Kidney (tissue), 14 donors: ENCODE data around the gene DPP10. TPM values are rescaled to one million over a fixed set of nuclear protein-coding genes. Genes with fewer than 3 reads are reported as not detected.

Source experiments
- DNase-seq, 5 donors: peaks; one replicate each; pipeline ENCODE4 v3.0.0-alpha.2; 2013 to 2020
- FAIRE-seq: peaks from 2 replicates; lab custom pipeline; 2012; peaks lifted over from hg19 to GRCh38; lab: Jason Lieb, UNC
- H3K27ac ChIP-seq, 2 donors: one replicate each; pipeline ENCODE4 v1.7.0; 2013; ENCODE audit warnings: low read depth in 2 of 2, low read length in 2 of 2, inconsistent platforms in 1 of 2
- H3K27me3 ChIP-seq: one replicate; pipeline ENCODE4 v1.7.1; 2013; ENCODE audit warnings: low read length, inconsistent platforms; ENCODE audit not compliant: control insufficient read depth, insufficient read depth
- H3K36me3 ChIP-seq, 3 donors: one replicate each; pipeline versions ENCODE4 v1.7.0 to v1.7.1; 2013; ENCODE audit warnings: low read length in 3 of 3, control low read depth in 1 of 3, inconsistent platforms in 1 of 3; ENCODE audit not compliant: insufficient read depth in 3 of 3, control insufficient read depth in 2 of 3
- H3K4me1 ChIP-seq, 3 donors: one replicate each; pipeline versions ENCODE4 v1.7.0 to v1.7.1; 2013; ENCODE audit warnings: low read length in 3 of 3, inconsistent platforms in 1 of 3, low read depth in 1 of 3; ENCODE audit not compliant: control insufficient read depth in 2 of 3, insufficient read depth in 2 of 3
- H3K4me3 ChIP-seq, 3 donors: one replicate each; pipeline versions ENCODE4 v1.7.0 to v1.8.1; 2013; ENCODE audit warnings: low read length in 3 of 3, control low read depth in 1 of 3, inconsistent platforms in 1 of 3
- H3K9ac ChIP-seq, 3 donors: one replicate each; pipeline versions ENCODE4 v1.7.0 to v1.7.1; 2013; ENCODE audit warnings: low read length in 3 of 3, control low read depth in 1 of 3, inconsistent platforms in 1 of 3
- H3K9me3 ChIP-seq, 3 donors: one replicate each; pipeline versions ENCODE4 v1.7.0 to v1.7.1; 2013; ENCODE audit warnings: low read length in 3 of 3, control low read depth in 1 of 3, inconsistent platforms in 1 of 3; ENCODE audit not compliant: control insufficient read depth in 2 of 3, insufficient read depth in 1 of 3
- CTCF ChIP-seq: IDR thresholded peaks from 3 replicates; pipeline ENCODE4 v1.5.1; 2012; ENCODE audit warnings: mild to moderate bottlenecking, moderate library complexity, borderline replicate concordance; ENCODE audit not compliant: insufficient read depth; ENCODE audit errors: extremely low read depth
- intact Hi-C: fragments of 100-400 bp; cut with DNase I; formaldehyde crosslinking; loops from one replicate; pipeline ENCODE4 v1.11.1; 2022
- polyA plus RNA-seq: library from polyadenylated mRNA; stranded (reverse); fragments of 350-450 nt; fragmentation: Illumina TruSeq; extraction: RNeasy Lipid Tissue Mini Kit (QIAGEN cat#74804); gene quantifications from one replicate; pipeline ENCODE4 v1.2.3, GENCODE V29; 2014; ENCODE audit warnings: low read depth, low replicate concordance; ENCODE audit not compliant: insufficient read depth
- total RNA-seq: library from RNA; stranded (reverse); fragmentation: NEBNext Ultra II Directional; extraction: Animal tissue kit (Norgen Biotek cat#: 25700); gene quantifications from one replicate; pipeline ENCODE4 v1.2.1, GENCODE V29; 2021
- donor health status: control.
- donor health status: control.
- donor health status: control.
- donor health status: control.
- donor health status: control.
- donor health status: DM: yes; HTN: yes; CAD: no.
- donor health status: Normal renal cell carcinoma (clear cell type).

Gene DPP10
- total and polyA plus RNA-seq, 2 donors from 2014 or later = 0.67 TPM; not detected in 1

DNA sequence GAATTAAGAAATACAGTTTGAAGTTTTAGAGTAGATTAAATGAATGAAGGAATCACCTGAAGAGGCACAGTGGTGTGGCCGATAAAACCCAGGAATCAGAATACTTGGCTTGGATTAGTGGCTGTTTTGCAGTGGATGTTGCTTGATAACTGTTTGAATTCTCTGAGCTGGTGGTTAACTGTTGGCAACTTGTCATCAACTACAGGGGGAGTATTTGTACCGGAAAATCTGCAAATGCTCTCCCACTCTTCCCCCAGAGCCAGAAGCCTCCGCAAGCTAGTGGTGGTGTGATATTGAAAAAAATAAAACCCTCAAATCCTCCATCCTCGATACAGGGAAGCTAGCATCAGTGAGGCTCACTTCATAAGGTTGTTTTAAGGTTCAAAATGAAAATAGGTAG is 326.7 kb downstream of the DPP10 start:
- DNase-seq (no peak), FAIRE-seq (no peak)
- no peaks in the 10 kb centered on the region for H3K4me1 ChIP-seq
- no peaks in the 10 kb centered on the region for H3K36me3 ChIP-seq
- no peak overlapping the region for H3K4me3 ChIP-seq
- intact Hi-C loops = no loop called here
- no peak overlapping the region for H3K27ac ChIP-seq
- no peaks in the 10 kb centered on the region for H3K9me3 ChIP-seq
- no peak overlapping the region for H3K9ac ChIP-seq
- no peaks in the 10 kb centered on the region for H3K27me3 ChIP-seq
- TF ChIP-seq CTCF = no peak

GRCh38 chr2:114769991-114770390 is 327.6 kb downstream of the DPP10 start:
- DNase-seq = no peak
- no peaks in the 10 kb centered on the region for H3K27me3 ChIP-seq
- no peaks in the 10 kb centered on the region for H3K36me3 ChIP-seq
- no peak for TF ChIP-seq CTCF
- H3K4me1 ChIP-seq = no peaks in the 10 kb centered on the region
- FAIRE-seq = no peak
- H3K9me3 ChIP-seq = no peaks in the 10 kb centered on the region
- H3K9ac ChIP-seq = no peak overlapping the region
- no peak overlapping the region for H3K4me3 ChIP-seq
- no peak overlapping the region for H3K27ac ChIP-seq
- intact Hi-C loops = no loop called here

GRCh38 chr2:114784046-114784445 is 341.6 kb downstream of the DPP10 start:
- H3K4me3 ChIP-seq = no peak overlapping the region
- H3K9ac ChIP-seq = no peak overlapping the region
- intact Hi-C loops = no loop called here
- no peaks in the 10 kb centered on the region for H3K27me3 ChIP-seq
- no peak overlapping the region for H3K27ac ChIP-seq
- no peaks in the 10 kb centered on the region for H3K36me3 ChIP-seq
- no peak for FAIRE-seq
- no peaks in the 10 kb centered on the region for H3K4me1 ChIP-seq
- no peak for DNase-seq
- no peaks in the 10 kb centered on the region for H3K9me3 ChIP-seq
- TF ChIP-seq CTCF = no peak
